Measurements from ENCODE around the gene SGMS1. TPM values are rescaled to one million over a fixed set of nuclear protein-coding genes. Genes with fewer than 3 reads are reported as not detected.
A peak's percentile ranks its signal among the peaks of the same experiment; 100 is the strongest.

Gene SGMS1
- polyA plus RNA-seq, 1 donor (not counting 4 experiments of a cell fraction or from before 2014, with no cell fraction given), result 18.3 TPM

GRCh38 chr10:50310560-50311174, 313.1 kb downstream of the SGMS1 start:
- DNase-seq (ENCODE audit: low read depth, low spot score) (no peak), FAIRE-seq (peak; percentile 71)
- peaks cover 4 to 23% of the 10 kb centered on the region in 2 experiments for H3K36me3 ChIP-seq (ENCODE audit: control insufficient read depth in 2 of 2, extremely low read depth in 1 of 2, insufficient read depth in 2 of 2, low read length in 2 of 2)
- H2AFZ ChIP-seq (ENCODE audit: control insufficient read depth, low read length), result no peak overlapping the region
- no peaks in the 10 kb centered on the region for H4K20me1 ChIP-seq (ENCODE audit: control insufficient read depth, extremely low read depth, insufficient read depth, low read length)
- TF ChIP-seq CTCF (optimal IDR thresholded peaks at IDR 0.05 in 1 of 3, IDR thresholded peaks at IDR 0.05 in 1 of 3, conservative IDR thresholded peaks at IDR 0.05 in 1 of 3; ENCODE audit: extremely low read depth in 1 of 3, insufficient read depth in 2 of 3, low read length in 3 of 3) (peak; percentile 62 to 70 (median 67)), EZH2 (IDR thresholded peaks at IDR 0.05; ENCODE audit: low read length) (no peak)
- peaks cover 2% of the 10 kb centered on the region for H3K9me1 ChIP-seq (ENCODE audit: control insufficient read depth, extremely low read depth, insufficient read depth, low read length)
- no peak overlapping the region for H3K9ac ChIP-seq (ENCODE audit: control insufficient read depth, extremely low read depth, insufficient read depth, low read length)
- H3K9me3 ChIP-seq (ENCODE audit: control insufficient read depth, low read depth, low read length), result no peaks in the 10 kb centered on the region
- no peaks in the 10 kb centered on the region for H3K27me3 ChIP-seq (ENCODE audit: control insufficient read depth, extremely low read depth, insufficient read depth, low read length)
- H3K4me3 ChIP-seq (ENCODE audit: control insufficient read depth in 2 of 3, extremely low read depth in 1 of 3, insufficient read depth in 2 of 3, low read depth in 1 of 3, low read length in 3 of 3), result no peak overlapping the region
- H3K27ac ChIP-seq (ENCODE audit: control insufficient read depth, insufficient read depth, low read length), result no peak overlapping the region
- H3K4me1 ChIP-seq (ENCODE audit: control insufficient read depth, extremely low read depth, insufficient read depth, low read length), result peaks cover 20% of the 10 kb centered on the region
- no peak overlapping the region for H3K4me2 ChIP-seq (ENCODE audit: control insufficient read depth, extremely low read depth, insufficient read depth, low read depth, low read length)
- no peaks in the 10 kb centered on the region for H3K79me2 ChIP-seq (ENCODE audit: control insufficient read depth, insufficient read depth, low read length)
- dilution Hi-C loops (cut with MboI; ENCODE audit: extremely low pct_ligation_motif_present, low sequenced_read_pairs), result no loop called here

GRCh38 chr10:50309342-50309741, 314.4 kb downstream of the SGMS1 start:
- DNase-seq (ENCODE audit: low read depth, low spot score) (no peak), FAIRE-seq (no peak)
- no peak overlapping the region for H3K9ac ChIP-seq (ENCODE audit: control insufficient read depth, extremely low read depth, insufficient read depth, low read length)
- no peaks in the 10 kb centered on the region for H4K20me1 ChIP-seq (ENCODE audit: control insufficient read depth, extremely low read depth, insufficient read depth, low read length)
- TF ChIP-seq CTCF (optimal IDR thresholded peaks at IDR 0.05 in 1 of 3, IDR thresholded peaks at IDR 0.05 in 1 of 3, conservative IDR thresholded peaks at IDR 0.05 in 1 of 3; ENCODE audit: extremely low read depth in 1 of 3, insufficient read depth in 2 of 3, low read length in 3 of 3), result no peak
- TF ChIP-seq EZH2 (IDR thresholded peaks at IDR 0.05; ENCODE audit: low read length), result no peak
- H3K4me2 ChIP-seq (ENCODE audit: control insufficient read depth, extremely low read depth, insufficient read depth, low read depth, low read length), result no peak overlapping the region
- peaks cover 2% of the 10 kb centered on the region for H3K9me1 ChIP-seq (ENCODE audit: control insufficient read depth, extremely low read depth, insufficient read depth, low read length)
- dilution Hi-C loops (cut with MboI; ENCODE audit: extremely low pct_ligation_motif_present, low sequenced_read_pairs), result no loop called here
- peaks cover 22% of the 10 kb centered on the region for H3K4me1 ChIP-seq (ENCODE audit: control insufficient read depth, extremely low read depth, insufficient read depth, low read length)
- H3K27me3 ChIP-seq (ENCODE audit: control insufficient read depth, extremely low read depth, insufficient read depth, low read length), result no peaks in the 10 kb centered on the region
- no peak overlapping the region for H3K27ac ChIP-seq (ENCODE audit: control insufficient read depth, insufficient read depth, low read length)
- no peaks in the 10 kb centered on the region for H3K9me3 ChIP-seq (ENCODE audit: control insufficient read depth, low read depth, low read length)
- no peaks in the 10 kb centered on the region for H3K79me2 ChIP-seq (ENCODE audit: control insufficient read depth, insufficient read depth, low read length)
- H2AFZ ChIP-seq (ENCODE audit: control insufficient read depth, low read length), result no peak overlapping the region
- H3K36me3 ChIP-seq (ENCODE audit: control insufficient read depth in 2 of 2, extremely low read depth in 1 of 2, insufficient read depth in 2 of 2, low read length in 2 of 2), result peaks cover 4 to 23% of the 10 kb centered on the region in 2 experiments
- no peak overlapping the region for H3K4me3 ChIP-seq (ENCODE audit: control insufficient read depth in 2 of 3, extremely low read depth in 1 of 3, insufficient read depth in 2 of 3, low read depth in 1 of 3, low read length in 3 of 3)
